Natural killer cell (primary cell): Measurements from ENCODE around the gene ITGB2. TPM values are rescaled to one million over a fixed set of nuclear protein-coding genes. Genes with fewer than 3 reads are reported as not detected.

Experiments used
- ATAC-seq, 3 donors: fragments of 150-1000 bp in 2 of 3; fragments of 200-7000 bp in 1 of 3; cut with Tn5 transposase; 1 replicate in 1 of 3; 2 replicates in 2 of 3; pipeline ENCODE4 v1.10.0; 2021; ENCODE audit warnings: mild to moderate bottlenecking in 2 of 3, moderate library complexity in 2 of 3
- DNase-seq, 2 donors: peaks; one replicate each; pipeline versions ENCODE4 v3.0.0 to v3.0.0-alpha.2; 2013 to 2021; ENCODE audit warnings: mixed read lengths in 1 of 2
- H3K27ac ChIP-seq: one replicate; pipeline ENCODE4 v1.5.1; 2013; ENCODE audit warnings: mild to moderate bottlenecking, low read length
- H3K27me3 ChIP-seq: one replicate; pipeline ENCODE4 v1.6.1; 2013; ENCODE audit warnings: low read length; ENCODE audit not compliant: control insufficient read depth, insufficient read depth
- H3K36me3 ChIP-seq: one replicate; pipeline ENCODE4 v1.6.1; 2013; ENCODE audit warnings: low read length; ENCODE audit not compliant: control insufficient read depth, insufficient read depth
- H3K4me1 ChIP-seq: one replicate; pipeline ENCODE4 v1.6.1; 2013; ENCODE audit warnings: low read length; ENCODE audit not compliant: control insufficient read depth, insufficient read depth
- H3K4me3 ChIP-seq: one replicate; pipeline ENCODE4 v1.5.1; 2013; ENCODE audit warnings: low read length
- H3K9me3 ChIP-seq: one replicate; pipeline ENCODE4 v1.6.1; 2013; ENCODE audit warnings: low read length; ENCODE audit not compliant: control insufficient read depth, insufficient read depth
- H3K27ac Mint-ChIP-seq, 2 donors: one replicate each; pipeline ENCODE4 v1.8.0; 2022; ENCODE audit warnings: mild to moderate bottlenecking in 2 of 2, mixed read lengths in 2 of 2, moderate library complexity in 1 of 2
- H3K27me3 Mint-ChIP-seq, 2 donors: one replicate each; pipeline ENCODE4 v1.8.0; 2022; ENCODE audit warnings: low read depth in 2 of 2, mixed read lengths in 2 of 2
- H3K36me3 Mint-ChIP-seq: one replicate; pipeline ENCODE4 v1.8.0; 2022; ENCODE audit warnings: mixed read lengths
- H3K4me1 Mint-ChIP-seq, 2 donors: one replicate each; pipeline ENCODE4 v1.8.0; 2022; ENCODE audit warnings: mixed read lengths in 2 of 2
- H3K4me3 Mint-ChIP-seq: one replicate; pipeline ENCODE4 v1.8.0; 2022; ENCODE audit warnings: mild to moderate bottlenecking, moderate library complexity, mixed read lengths
- H3K9me3 Mint-ChIP-seq, 2 donors: one replicate each; pipeline ENCODE4 v1.8.0; 2022; ENCODE audit warnings: mixed read lengths in 2 of 2
- WGBS: methylation state at CpG from one replicate; pipeline ENCODE4 v1.1.7; 2013; ENCODE audit warnings: missing lambda C conversion rate; ENCODE audit not compliant: insufficient coverage; 5-methylcytosine and 5-hydroxymethylcytosine counted together
- intact Hi-C: fragments of 100-400 bp; cut with micrococcal nuclease; formaldehyde crosslinking; loops from one replicate; pipeline ENCODE4 v1.14.2; 2022
- total RNA-seq, 4 donors: library from RNA; stranded (reverse); fragments of 120-200 nt in 1 of 4; gene quantifications; one replicate each; pipeline versions ENCODE4 v1.2.3 to v1.2.4, GENCODE V29; 2013 to 2022
- TF ChIP-seq, protein P1 (sequence below): fragments of 200-600 bp; IDR thresholded peaks from one replicate; pipeline ENCODE4 v1.8.0; 2022; ENCODE audit warnings: antibody characterized with exemption

ITGB2 gene
- total RNA-seq, 3 donors from 2014 or later (not counting 1 experiment from before 2014, with no cell fraction given) = 1,223 to 1,393 (median 1,250) TPM

DNA sequence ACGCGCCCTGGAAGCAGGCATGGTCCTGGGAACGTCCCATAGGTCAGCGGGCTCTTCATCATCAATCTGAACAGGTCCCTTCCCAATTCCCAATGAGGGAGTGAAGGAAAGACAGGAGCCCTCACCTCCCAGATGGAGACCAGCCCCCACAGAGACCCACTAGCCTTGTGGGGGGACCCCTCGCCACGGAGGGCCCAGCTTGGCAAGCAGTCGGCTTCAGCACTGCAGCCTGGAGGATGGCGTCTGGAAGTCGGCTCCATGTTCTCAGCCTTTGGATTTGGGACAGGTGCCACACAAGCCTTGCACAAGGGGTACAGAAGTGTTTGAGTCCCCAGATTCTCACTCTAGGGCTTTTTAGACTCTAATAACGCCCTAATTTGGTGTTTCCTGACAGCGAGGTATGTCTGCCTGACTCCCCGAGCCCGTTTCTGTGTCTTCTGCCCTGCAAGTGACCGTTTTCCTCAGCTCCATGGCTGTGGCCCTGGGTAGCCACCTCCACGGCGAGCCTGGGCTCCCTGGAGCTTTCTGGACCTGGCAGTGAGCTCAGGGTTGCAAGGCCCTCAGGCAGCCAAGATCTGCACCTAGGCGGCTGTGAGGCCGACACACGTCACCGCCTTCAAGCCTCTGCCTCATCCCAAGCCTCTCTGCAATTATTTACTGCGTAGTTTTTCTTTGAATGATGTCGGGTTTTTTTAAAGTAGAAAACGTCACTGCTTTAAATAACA is 77.8 kb downstream of the ITGB2 start:
- WGBS = 87% methylated on average over 21 of the region's 23 CpGs
- TF ChIP-seq, protein P1, sequence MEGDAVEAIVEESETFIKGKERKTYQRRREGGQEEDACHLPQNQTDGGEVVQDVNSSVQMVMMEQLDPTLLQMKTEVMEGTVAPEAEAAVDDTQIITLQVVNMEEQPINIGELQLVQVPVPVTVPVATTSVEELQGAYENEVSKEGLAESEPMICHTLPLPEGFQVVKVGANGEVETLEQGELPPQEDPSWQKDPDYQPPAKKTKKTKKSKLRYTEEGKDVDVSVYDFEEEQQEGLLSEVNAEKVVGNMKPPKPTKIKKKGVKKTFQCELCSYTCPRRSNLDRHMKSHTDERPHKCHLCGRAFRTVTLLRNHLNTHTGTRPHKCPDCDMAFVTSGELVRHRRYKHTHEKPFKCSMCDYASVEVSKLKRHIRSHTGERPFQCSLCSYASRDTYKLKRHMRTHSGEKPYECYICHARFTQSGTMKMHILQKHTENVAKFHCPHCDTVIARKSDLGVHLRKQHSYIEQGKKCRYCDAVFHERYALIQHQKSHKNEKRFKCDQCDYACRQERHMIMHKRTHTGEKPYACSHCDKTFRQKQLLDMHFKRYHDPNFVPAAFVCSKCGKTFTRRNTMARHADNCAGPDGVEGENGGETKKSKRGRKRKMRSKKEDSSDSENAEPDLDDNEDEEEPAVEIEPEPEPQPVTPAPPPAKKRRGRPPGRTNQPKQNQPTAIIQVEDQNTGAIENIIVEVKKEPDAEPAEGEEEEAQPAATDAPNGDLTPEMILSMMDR = no peak
- Histone ChIP-seq H3K4me3 (no peak overlapping the region), H3K9me3 (no peaks in the 10 kb centered on the region), H3K4me1 (peaks cover 18% of the 10 kb centered on the region), H3K27ac (no peak overlapping the region), H3K27me3 (no peaks in the 10 kb centered on the region), H3K36me3 (no peaks in the 10 kb centered on the region)
- Mint-ChIP-seq H3K27ac (no peak overlapping the region), H3K9me3 (no peaks in the 10 kb centered on the region), H3K27me3 (peaks cover 3 to 9% of the 10 kb centered on the region in 2 donors), H3K36me3 (no peaks in the 10 kb centered on the region), H3K4me3 (no peak overlapping the region), H3K4me1 (peaks cover 7 to 18% of the 10 kb centered on the region in 2 donors)
- ATAC-seq (no peak), DNase-seq (no peak)
- intact Hi-C loops = no loop called here

DNA sequence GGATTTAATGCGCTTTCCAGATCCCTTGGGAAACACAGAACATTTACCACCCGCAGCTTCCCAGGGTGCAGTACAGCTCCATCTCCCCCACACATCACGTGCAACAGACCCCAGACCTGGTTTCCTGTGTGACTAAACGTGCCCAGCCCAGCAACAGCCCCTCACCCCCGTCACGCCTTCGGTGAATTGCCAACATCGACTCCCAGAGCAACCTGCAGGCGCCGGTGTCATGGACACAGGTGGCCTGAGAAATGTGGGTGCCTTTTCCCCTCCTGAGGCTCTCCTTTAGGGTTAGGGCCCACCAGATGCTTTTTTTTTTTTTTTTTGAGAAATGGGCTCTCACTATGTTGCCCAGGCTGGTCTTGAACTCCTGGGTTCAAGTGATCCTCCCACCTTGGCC is 78.6 kb downstream of the ITGB2 start:
- intact Hi-C loops = no loop called here
- Mint-ChIP-seq H3K27me3 (peaks cover 3 to 9% of the 10 kb centered on the region in 2 donors), H3K36me3 (no peaks in the 10 kb centered on the region), H3K27ac (no peak overlapping the region), H3K4me1 (peaks cover 7 to 14% of the 10 kb centered on the region in 2 donors), H3K9me3 (no peaks in the 10 kb centered on the region), H3K4me3 (no peak overlapping the region)
- TF ChIP-seq, protein P1 = no peak
- no peak for DNase-seq
- 82% methylated on average over 10 of the region's 10 CpGs for WGBS
- peaks cover 18% of the 10 kb centered on the region for H3K4me1 ChIP-seq
- H3K9me3 ChIP-seq = no peaks in the 10 kb centered on the region
- H3K4me3 ChIP-seq = no peak overlapping the region
- H3K27me3 ChIP-seq = no peaks in the 10 kb centered on the region
- no peak for ATAC-seq
- no peaks in the 10 kb centered on the region for H3K36me3 ChIP-seq
- no peak overlapping the region for H3K27ac ChIP-seq

DNA sequence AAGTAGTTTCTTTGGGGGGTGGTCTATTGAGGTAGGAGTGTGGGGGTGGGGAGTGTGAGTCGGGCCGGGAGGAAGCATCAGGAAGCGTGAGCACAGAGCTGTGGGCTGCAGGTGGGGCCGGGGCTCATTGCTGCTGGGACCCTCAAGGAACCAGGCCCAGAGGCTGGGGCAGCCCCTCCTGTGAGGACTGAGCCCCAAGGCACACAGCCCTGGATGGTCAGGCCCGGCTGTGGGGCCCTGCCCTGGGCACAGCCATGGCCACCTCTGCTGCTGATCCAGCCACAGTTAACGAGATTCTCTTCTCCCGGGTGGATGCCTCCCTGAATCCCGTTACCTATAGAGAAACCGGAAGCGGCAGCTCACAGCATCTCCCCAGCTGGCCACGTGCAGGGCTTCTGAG is 79.9 kb downstream of the ITGB2 start:
- Histone ChIP-seq H3K4me1 (peaks cover 7% of the 10 kb centered on the region), H3K4me3 (no peak overlapping the region), H3K9me3 (no peaks in the 10 kb centered on the region), H3K36me3 (no peaks in the 10 kb centered on the region), H3K27ac (no peak overlapping the region), H3K27me3 (no peaks in the 10 kb centered on the region)
- WGBS = 89% methylated on average over 11 of the region's 11 CpGs
- Mint-ChIP-seq H3K4me1 (peaks cover 0 to 5% of the 10 kb centered on the region in 2 donors), H3K27ac (no peak overlapping the region), H3K4me3 (no peak overlapping the region), H3K36me3 (no peaks in the 10 kb centered on the region), H3K9me3 (no peaks in the 10 kb centered on the region), H3K27me3 (peaks cover 3 to 9% of the 10 kb centered on the region in 2 donors)
- TF ChIP-seq, protein P1 = no peak
- intact Hi-C loops = no loop called here
- no peak for DNase-seq
- no peak for ATAC-seq

GRCh38 chr21:44838951-44839350 is 81.7 kb downstream of the ITGB2 start:
- TF ChIP-seq, protein P1 = no peak
- no peak for ATAC-seq

More at GRCh38 chr21:44838951-44839350, 81.7 kb downstream of the ITGB2 start:
- no peaks in the 10 kb centered on the region for H3K36me3 ChIP-seq
- H3K9me3 ChIP-seq = no peaks in the 10 kb centered on the region
- H3K4me3 ChIP-seq = no peak overlapping the region
- Mint-ChIP-seq H3K4me1 (no peaks in the 10 kb centered on the region), H3K9me3 (no peaks in the 10 kb centered on the region), H3K27me3 (peaks cover 6 to 9% of the 10 kb centered on the region in 2 donors), H3K36me3 (no peaks in the 10 kb centered on the region), H3K4me3 (no peak overlapping the region), H3K27ac (no peak overlapping the region)
- H3K27ac ChIP-seq = no peak overlapping the region
- no peaks in the 10 kb centered on the region for H3K27me3 ChIP-seq
- no peak for DNase-seq
- H3K4me1 ChIP-seq = no peaks in the 10 kb centered on the region
- intact Hi-C loops = no loop called here
- 93% methylated on average over 9 of the region's 9 CpGs for WGBS
